Nucleus accumbens (tissue), 56 donors: ENCODE results near the gene RNF141.

Experiments
- DNase-seq, 56 donors: peaks; one replicate each; lab custom pipeline; 2025; lab: John Stamatoyannopoulos, UW

The RNF141 gene

GRCh38 chr11:10499874-10500601 lies 40.9 kb downstream of the RNF141 start:
- no peak for DNase-seq

GRCh38 chr11:10499452-10499851 lies 41.5 kb downstream of the RNF141 start:
- DNase-seq, result peak in 2 of 56 donors; percentile 22 to 29

GRCh38 chr11:10498426-10499250 lies 42.3 kb downstream of the RNF141 start:
- DNase-seq, result no peak

GRCh38 chr11:10498022-10498400 lies 43.0 kb downstream of the RNF141 start:
- no peak for DNase-seq

DNA sequence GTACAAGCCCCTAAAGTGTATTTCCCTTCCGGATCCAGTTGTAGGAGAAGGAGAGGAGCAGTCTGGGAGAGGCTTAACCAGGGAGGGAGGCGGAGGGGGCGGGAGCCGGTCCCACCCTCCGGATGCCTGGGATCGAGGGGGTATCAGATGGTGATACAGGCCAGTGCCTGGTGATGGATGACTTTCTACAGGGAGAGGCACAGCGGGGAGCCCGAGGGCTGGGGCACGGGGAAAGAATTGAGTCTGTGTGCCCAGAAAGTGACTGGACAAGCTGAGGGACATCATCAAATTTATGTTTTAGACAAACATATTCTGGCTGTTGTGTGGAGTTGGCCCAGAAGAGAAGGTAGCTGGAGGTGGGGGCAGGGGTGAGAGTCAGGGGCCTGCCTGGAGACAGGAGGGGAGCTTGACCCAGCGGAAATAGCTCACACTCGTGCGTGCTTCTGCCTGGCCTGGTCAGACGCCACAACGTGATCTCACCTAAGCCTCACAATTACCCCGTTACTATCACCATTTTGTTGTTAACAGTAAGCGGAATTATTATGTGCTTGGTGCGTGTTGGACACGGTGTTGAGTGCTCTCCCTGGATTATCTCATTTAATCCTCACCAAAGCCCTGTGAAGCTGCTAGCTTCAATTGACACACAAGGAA lies 43.5 kb downstream of the RNF141 start:
- no peak for DNase-seq

DNA sequence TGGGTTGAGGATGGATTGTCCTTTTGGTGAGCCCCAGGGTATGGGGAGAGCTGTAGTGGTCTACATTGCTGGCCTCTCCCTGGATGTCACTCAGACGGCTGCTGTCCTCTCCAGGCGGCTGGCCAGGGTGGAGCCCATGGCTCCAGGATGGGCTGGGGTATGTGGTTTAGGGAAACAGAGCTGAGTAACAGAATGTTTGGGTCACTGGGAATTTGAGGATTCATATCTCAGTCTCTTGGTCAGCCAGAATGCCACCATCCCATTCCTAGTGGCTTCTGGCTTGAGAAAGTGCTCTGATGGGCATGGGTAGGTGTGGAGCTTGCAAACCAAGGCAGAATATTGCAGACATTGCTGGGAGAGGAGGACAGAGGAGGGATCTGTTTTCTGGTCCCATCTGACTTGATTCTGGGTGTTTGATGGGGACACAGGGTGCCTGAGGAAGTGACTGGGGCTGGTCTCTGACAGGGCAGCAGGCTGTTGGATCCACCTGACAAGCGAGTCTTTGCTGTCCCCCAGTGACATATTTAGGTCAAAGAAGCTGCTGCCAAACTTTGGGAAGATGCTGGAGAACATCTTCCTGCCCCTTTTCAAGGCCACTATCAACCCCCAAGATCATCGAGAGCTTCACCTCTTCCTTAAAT lies 44.6 kb downstream of the RNF141 start:
- no peak for DNase-seq

GRCh38 chr11:10495464-10495786 lies 45.6 kb downstream of the RNF141 start:
- no peak for DNase-seq

- no peak for DNase-seq
These were observed 46.1 kb downstream of the RNF141 start for GRCh38 chr11:10494636-10495463.

- DNase-seq, result no peak
These were observed 47.8 kb downstream of the RNF141 start for GRCh38 chr11:10493041-10493663.

- no peak for DNase-seq
These were observed 48.9 kb downstream of the RNF141 start for GRCh38 chr11:10492084-10492483.

GRCh38 chr11:10490398-10491241 lies 50.4 kb downstream of the RNF141 start:
- peak in 54 of 56 donors; percentile 28 to 97 (median 78) for DNase-seq

DNA sequence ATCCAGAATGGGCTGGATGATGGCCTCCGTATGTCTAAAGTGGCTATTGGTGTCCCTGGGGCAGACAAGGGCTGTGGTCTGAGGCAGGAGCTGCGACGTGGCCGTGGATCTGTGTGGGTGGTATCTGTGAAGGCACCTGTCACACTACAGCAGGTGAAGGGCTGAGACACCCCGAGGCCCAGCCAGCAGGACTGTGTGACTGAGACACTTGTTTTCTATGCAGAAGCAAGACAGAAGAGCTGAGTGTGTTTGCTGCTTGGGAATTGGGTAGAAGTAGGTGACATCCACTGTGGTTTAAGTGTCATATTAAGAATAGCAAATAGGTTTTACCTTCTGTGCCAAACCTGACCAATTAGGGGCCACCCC lies 51.0 kb downstream of the RNF141 start:
- DNase-seq, result no peak

GRCh38 chr11:10488934-10489691 lies 51.9 kb downstream of the RNF141 start:
- DNase-seq, result no peak

DNA sequence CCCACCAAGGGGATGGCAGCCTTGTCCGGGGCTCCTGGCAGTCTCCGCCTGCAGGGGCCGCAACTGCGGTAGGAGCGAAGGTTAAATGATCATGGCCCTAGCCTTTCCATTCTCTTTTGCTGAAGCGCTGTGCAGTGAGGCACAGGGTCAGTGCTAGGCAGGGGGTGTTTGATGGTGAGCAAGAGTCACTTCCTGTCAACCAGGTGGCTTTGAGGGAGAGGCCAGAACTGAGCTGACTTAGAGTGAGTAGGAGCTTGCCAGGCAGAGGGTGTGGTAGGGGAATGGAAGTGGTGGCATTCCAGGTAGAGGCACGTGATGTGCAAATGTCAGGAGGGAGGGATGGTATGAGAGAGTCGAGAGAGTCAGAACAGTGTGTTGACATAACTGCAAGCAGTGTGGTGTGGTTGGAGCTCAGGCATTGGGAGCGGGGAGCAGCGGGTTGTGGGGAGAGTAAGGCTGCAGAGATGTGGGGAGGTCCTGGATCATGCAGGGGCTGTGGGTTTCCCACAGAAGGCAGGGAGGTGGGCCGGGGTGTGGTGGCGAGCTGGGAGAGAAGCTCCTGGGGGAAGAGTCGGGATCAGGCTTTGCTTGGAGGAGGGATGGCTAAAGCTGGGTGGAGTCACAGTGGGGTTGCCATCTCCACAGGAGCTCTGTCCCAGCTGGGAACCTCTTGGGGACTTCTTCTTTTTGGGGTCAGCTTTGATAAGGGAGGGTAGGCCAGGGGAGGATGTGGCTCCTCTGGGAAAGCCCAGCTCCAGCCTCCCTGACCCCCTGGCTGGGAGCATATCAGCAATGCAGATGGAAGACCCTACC lies 52.7 kb downstream of the RNF141 start:
- peak in 5 of 56 donors; percentile 10 to 58 (median 27) for DNase-seq

DNA sequence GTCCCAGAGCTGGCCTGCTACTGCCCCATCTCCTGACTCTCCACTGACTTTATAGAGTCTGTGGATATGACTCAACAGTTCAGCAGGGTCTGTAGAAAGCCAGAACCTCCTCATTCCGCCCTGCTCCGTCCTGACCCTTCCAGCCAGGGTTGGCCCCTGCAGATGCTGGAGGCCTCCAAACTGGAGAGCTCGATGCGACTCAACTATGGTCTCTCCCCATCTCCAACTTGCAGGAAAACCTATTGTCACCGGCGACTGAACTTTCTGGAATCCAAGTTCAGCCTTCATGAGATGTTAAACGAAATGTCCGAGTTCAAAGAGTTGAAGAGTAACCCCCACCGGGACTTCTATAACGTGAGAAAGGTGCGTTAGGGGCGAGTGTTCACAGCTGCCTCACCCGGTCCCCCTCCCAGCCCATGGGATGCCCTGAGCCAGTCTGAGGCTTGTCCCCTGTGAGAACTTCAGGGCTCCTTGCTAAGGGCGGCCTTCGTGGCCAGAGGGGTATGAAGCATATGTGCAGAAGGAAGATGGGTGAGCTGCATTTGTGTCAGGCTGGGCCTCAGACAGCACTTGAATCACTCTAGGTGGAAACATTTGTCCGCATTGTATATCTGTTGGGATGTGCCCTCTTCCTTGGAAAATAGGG lies 53.9 kb downstream of the RNF141 start:
- no peak for DNase-seq

DNA sequence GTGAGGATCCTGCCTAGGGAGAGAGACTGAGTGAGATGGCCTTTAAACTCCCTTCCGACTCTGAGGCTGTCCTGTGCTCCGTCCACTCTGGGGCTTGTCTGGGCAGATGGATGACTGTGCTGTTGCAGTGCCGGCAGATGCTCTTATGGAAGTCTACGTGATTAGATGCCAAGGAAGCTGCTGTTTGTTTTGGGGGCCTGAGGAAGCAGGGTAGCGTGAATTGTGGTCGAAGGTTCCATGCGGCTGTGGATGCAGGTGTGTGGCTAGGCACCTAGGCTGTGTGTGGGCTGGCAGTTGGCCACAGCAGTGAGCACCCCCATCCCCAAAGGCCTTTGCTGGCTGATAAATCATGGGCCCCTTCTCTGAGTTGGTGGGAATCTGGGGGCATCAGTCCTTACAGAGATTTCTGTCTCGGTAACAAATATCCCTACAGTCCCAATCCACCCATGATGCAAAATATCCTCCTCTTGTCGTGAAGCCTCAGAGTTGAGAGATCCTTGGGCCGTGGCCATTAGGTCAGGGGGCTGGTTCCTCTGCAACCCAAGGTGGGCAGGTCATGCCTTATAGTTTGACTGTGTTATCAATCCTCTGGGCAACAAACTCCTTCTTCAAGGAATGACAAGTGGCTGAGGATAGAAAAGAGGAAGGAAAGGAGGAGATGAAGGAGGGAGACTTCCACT lies 54.7 kb downstream of the RNF141 start:
- DNase-seq, result no peak
